Measurements from ENCODE around the gene LOXHD1.

DNA sequence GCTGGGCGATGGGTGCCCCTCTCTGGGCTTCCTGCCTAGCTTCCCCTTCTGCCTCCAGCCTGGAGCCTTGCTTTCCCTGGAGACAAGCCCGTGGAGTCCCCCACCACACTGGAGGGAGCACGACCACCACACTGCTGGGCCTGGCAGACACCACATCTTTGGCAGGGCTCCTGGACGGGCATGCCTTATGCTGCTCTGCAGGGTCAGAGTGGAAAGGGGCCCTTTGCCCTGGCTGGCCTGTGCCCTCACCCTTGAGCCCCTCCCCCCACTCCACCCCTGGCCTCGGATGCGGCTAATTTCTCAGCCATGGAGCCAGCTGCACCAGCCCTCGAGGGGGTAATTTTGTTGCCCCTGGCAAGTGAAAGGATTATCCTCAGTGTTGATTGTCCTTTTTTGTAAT lies 194.5 kb downstream of the LOXHD1 start:
- TF ChIP-seq, protein P1, sequence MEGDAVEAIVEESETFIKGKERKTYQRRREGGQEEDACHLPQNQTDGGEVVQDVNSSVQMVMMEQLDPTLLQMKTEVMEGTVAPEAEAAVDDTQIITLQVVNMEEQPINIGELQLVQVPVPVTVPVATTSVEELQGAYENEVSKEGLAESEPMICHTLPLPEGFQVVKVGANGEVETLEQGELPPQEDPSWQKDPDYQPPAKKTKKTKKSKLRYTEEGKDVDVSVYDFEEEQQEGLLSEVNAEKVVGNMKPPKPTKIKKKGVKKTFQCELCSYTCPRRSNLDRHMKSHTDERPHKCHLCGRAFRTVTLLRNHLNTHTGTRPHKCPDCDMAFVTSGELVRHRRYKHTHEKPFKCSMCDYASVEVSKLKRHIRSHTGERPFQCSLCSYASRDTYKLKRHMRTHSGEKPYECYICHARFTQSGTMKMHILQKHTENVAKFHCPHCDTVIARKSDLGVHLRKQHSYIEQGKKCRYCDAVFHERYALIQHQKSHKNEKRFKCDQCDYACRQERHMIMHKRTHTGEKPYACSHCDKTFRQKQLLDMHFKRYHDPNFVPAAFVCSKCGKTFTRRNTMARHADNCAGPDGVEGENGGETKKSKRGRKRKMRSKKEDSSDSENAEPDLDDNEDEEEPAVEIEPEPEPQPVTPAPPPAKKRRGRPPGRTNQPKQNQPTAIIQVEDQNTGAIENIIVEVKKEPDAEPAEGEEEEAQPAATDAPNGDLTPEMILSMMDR (IDR thresholded peaks at IDR 0.05), result no peak
- TF ChIP-seq ZFX (IDR thresholded peaks at IDR 0.05; ENCODE audit: borderline replicate concordance), result no peak
